NCI-H1105 (cell line): ENCODE data around the gene CRY1.
"Not testable (repeated sequence)": the region's sequence is repeated elsewhere in the genome, so short reads cannot be mapped to it uniquely, and the experiment has no call there.

Source experiments
- DNase-seq: peaks from one replicate; lab custom pipeline; 2025; lab: John Stamatoyannopoulos, UW

Gene CRY1

DNA sequence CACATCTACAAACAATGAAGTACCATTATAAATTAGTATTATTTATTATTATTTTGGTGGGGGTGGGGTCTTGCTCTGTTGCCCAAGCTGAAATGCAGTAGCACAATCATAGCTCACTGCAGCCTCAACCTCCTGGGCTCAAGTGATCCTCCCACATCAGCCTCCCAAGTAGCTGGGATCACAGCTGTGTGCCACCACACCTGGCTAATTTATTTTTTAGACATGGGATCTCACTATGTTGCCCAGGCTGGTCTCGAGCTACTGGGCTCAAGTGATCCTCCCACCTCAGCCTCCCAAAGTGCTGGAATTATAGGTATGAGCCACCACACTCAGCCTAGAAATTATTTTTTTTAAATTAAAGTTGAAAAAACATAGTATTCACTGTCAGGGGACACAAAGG is 15.0 kb upstream of the CRY1 start:
- not testable (repeated sequence) for DNase-seq

DNA sequence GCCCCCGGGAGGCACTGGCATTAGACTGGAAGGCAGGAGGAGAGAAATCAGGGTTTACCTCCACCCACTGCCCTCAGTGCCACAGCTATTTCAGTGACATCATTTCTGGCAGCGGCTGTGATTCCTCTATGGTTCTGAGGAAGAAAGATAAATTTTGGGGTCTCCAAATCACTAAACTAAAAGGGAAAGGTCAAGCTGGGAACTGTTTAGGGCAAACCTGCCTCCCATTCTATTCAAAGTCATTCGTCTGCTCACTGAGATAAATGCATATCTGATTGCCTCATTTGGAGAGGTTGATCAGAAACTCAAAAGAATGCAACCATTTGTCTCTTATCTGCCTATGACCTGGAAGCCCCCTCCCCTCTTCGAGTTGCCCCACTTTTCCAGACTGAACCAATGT is 14.0 kb upstream of the CRY1 start:
- DNase-seq: no peak

DNA sequence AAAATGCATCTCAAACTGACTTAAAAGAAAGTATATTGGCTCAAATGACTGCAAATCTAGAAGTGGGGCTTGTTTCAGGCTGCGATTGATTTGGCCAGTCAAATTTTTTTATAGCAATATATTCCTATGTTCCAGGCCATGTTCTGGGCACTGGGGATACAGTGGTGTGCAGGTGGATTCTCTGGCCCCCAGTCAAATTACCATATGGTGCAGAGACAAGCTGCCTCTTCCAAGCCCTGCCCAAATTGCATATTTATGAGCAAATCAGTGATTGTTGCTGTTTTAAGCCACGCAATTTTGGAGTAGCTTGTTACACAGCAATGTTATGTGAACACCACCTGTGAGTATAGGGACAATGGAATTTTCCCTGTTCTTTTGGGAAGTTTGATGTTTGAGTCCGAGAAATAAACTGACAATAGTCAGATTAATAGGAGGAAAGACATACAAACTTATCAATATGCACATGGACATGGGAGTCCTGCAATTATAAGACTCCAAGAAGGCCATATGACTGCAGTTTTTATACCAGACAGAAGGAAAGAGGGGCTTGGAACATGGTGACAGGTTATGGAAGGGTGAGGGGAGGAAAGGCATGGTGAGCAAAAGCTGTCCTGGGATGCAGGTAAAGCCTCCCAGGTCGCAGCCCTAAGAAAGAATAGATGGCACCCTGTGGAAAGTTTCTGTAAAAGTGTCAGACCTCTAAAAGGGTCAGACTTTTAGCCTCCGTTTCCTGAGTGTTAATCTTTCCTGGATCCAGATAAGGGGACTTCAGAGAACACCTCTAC is 13.1 kb upstream of the CRY1 start:
- DNase-seq: no peak

DNA sequence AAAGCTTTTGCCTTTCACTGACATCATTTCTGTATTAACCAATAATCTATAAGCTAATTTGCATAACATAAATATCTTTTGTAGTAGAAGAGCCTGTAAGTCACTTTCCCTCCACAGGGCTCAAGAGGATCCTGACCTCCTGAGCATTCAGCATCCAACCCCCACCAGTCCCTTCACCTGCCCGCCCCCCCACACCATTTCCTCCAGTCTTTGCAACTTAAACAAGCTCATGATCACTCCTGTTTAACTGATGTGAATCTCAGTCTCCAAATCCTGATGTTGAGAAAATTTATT is 12.0 kb upstream of the CRY1 start:
- no peak for DNase-seq

DNA sequence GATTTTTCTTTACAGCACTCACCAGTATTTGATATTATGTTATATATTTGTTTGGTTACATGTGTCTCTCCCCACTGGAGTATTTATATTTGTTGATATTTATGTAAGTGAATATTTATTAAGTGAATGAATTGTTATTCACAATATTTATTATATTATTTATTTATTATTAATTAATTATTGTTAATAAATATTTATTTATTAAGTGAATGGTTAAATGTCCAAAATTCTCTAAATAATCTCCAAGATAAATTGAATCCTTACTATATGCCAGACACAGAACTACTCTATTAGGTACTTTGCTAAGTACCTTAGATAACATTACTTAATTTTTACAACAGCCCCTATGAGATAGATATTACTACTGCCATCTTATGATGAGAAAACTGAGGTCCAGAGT is 10.2 kb upstream of the CRY1 start:
- DNase-seq: no peak

DNA sequence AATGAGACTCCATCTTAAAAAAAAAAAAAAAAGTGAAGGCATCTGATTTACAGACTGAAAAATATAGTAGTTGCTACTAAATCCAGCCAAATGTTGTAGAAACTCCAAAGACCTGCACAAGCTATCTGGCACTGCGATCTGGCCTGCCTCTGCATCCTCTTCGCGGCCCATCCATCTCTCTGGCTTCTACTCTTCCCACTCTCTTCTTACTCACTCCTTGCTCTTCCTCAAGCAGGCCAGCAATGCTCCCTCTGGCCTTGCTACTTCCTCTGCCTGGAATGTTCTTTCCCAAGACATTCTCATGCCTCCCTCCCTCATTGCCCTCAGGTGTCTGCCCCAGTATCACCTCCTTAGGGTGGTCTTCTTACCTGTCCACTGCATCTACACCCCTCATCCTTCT is 9.7 kb upstream of the CRY1 start:
- no peak for DNase-seq

DNA sequence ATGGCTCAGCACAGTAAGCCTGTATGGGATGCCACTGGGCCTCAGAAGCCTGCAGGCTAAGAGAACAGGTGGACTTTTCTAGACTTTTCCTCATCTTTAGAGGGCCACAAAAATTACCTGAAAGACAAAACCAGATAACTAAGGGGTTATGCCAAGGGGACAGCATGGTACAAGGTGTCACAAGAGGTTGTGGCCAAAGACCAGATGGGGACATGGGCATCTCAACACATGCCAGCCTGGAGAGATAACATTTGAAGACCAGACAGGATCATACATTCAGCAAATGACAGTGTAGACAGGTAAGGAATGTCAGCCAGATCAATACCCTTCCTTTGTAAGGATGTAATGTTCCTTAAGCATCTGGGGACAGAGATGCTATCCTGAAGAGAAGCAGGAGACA is 8.9 kb upstream of the CRY1 start:
- DNase-seq: no peak

DNA sequence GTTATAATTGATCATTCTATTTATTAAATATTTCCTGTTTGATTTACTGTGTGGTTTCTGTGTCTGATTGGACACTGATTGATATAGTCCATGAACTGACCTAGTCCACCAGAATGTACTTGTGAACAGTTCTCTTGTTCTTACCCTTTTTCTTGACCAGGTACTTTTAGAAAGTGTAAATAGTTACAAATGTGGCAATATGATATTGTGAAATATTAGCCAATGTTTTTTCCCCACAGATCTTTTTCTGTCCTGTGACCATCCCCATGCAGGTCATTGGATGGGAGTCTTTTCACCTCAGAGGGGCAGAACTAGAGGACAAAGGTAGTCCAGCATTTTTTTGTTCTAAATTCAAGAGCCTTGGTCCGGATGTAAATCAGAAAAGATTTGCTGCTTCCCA is 8.3 kb upstream of the CRY1 start:
- no peak for DNase-seq

DNA sequence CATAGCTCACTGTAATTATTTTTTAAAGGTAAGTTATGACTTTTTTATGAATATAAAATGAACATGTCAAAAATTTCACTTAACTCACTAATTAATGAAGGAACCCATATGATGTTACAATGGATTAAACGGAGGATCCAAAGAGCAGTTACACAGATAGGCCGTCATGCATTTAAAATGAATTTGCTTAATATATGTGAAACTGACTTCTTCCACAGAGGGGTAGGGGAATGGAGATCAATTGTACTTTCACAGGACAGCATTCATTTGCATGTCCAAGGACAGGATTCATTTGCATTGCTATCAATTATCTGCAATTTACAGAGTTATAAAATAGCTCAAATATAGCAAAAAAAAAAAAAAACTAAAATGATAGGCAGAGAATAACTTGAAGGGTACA is 6.6 kb upstream of the CRY1 start:
- DNase-seq: no peak

DNA sequence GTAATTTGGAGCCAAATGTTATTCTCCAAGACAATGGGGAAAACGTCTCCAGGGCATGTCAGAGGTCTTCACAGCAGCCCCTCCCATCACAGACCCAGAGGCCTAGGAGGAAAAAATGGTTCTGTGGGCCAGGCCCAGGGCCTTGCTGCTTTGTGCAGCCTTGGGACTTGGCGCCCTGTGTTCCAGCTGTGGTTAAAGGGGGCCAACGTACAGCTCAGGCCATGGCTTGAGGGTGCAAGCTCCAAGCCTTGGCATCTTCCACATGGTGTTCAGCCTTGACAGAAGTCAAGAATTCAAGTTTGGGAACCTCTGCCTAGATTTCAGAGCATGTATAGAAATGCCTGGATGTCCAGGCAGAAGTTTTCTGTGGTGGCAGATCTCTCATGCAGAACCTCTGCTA is 3.2 kb upstream of the CRY1 start:
- DNase-seq: no peak

DNA sequence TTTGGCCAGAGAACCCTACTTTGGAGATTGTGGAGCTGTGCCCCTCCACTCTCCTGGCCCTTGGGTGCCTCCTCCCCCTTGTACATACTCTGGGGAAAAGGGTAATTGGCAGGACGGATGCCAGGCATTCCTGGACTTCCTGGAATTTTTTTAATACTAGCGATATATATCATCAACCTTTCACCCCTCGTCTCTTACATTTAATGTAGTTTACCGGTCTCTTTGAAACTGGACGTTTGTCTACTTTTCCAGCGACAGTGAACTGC is 767 bp upstream of the CRY1 start:
- DNase-seq: no peak

DNA sequence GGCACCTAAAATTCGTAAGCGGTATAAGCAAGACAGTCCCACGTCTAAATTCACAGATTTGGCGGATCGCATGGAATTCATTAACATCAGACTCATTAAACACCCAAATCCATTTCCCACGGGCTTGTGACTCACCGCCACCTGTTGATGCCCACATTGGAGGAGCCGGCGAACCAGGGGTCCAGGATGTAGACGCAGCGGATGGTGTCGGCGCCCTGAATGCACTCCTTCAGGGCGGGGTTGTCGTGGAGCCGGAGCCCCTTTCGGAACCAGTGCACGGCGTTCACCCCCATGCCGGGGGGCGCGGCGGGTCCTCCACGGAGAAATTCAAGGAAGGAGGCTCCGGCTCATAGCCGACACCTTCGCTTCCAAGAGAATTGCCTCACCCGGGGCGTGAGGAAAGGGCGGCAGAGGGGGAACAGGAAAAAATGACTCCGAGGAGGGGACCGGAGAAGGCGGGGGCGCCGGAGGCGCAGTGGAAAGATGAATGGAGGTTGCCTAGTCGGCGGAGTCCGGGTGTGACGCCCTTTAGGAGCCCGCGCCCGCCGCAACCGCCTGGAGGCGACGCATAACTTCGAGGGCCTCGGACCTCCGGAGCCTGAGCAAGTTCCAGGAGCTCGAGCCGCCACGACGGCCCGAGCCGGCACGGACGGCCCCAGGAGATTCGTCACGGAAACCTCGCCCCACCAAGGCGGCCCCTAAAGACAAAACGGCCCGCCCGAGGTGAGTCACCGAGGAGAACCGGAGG is 506 bp downstream of the CRY1 start:
- peak; percentile 43 for DNase-seq

DNA sequence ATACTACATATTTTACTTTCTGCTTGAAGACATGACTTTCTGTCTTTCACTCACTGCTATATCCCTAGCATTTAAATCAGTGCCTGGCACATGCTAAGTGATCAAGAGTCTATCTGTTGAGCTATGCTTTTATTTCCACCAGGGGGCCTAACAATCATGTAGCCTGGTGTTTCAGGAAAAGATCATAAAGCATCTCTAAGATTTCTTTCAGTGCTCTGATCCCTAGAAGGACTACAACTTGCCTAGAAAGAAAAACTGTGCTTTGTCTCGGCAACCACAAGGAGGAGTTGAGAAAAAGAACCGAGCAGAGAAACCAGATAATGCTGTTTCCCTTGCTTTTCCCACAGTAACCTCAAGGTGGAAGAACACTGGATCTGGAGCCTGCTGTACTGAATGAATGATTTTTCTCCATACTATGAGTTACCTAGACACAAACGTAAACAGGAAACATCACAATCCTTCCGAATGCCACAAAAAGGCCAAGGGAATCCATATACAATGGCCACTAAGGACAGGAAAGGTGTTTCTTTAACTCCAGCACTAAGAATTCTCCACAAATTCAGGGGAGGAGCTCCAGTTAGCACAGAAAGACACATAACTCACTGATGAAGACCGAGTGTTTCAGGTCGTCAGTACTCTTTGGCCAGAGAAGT is 1.2 kb downstream of the CRY1 start:
- peak; percentile 74 for DNase-seq

DNA sequence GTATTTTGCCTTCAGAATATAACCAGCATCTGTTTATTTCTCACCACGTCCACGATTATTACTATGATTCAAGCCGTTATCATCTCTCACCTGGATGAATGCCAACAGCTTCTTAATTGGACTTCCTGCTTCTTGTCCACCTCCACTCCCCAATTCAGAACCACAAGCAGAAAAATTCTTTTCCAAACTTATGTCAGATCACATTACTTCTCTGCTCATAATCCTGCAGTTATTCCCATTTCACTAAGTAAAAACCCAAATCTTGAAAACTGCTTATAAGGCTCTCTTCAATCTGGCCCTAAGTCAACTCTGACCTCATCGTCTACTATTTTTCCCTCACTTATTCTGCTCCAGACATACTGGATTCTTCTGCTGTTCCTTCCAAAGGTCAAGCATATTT is 2.0 kb downstream of the CRY1 start:
- DNase-seq: peak; percentile 54

DNA sequence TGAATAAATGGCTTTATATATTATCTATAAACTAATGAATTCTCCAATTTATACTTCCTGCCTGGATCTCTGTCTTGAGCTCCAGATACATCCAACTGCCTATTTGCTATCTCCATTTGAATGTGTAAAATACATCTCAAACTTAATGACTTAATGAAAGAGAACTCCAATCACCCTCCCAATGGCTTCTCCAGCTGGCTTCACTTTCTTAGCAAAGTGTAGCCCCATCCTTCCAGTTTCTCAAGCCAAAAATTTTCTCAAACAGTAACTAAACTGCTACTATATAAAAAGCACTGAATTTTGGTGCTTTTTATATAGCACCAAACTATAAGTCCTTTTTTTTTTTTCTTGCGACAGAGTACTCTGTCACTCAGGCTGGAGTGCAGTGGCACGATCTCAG is 2.6 kb downstream of the CRY1 start:
- no peak for DNase-seq

DNA sequence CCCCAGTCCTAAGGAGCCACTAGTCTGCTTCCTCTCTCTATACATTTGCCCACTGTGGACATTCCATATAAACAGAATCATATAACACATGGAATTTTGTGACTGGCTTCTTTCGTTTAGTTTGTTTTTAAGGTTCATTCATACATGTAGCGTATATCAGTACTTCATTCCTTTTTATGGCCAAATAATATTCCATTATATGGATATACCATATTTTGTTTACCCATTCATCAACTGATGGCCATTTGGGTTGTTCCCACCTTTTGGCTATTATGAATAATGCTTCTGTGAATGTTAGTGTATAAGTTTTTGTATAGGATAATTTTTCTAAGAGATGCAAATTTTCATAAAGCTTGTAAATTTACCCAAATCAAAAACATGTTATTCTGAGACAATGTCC is 4.4 kb downstream of the CRY1 start:
- DNase-seq: no peak

DNA sequence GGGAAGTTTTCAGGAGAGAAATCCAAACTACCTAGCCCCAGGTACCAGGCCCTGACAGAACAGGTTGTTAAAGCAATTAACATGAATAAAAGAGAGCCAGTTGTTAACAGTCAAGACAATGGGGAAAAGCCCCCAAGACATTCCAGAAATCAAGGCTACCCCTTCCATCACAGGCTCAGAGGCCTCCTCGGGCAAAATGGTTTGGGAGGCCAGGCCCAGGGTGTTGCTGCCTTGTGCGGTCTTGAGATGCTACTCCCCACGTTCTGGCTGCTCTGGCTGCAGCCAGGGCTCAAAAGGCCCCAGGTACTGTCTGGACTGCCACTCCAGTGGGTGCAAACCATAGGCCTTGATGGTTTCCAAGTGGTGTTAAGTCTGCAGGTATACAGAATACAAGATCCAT is 7.0 kb downstream of the CRY1 start:
- DNase-seq: no peak

DNA sequence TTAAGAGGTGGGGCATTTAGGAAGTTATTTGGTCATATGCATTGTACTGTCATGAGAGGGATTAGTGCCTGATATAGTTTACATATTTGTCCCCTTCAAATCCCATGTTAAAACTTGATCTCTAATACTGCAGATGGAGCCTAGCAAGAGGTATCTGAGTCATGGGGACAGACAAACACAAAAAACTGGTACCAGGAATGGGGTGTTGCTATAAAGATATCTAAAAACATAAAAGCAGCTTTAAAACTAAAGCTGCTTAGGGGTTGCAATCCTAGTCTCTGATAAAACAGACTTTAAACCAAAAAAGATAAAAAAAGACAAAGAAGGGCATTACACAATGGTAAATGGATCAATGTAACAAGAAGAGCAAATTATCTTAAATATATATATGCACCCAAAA is 11.6 kb downstream of the CRY1 start:
- no peak for DNase-seq

DNA sequence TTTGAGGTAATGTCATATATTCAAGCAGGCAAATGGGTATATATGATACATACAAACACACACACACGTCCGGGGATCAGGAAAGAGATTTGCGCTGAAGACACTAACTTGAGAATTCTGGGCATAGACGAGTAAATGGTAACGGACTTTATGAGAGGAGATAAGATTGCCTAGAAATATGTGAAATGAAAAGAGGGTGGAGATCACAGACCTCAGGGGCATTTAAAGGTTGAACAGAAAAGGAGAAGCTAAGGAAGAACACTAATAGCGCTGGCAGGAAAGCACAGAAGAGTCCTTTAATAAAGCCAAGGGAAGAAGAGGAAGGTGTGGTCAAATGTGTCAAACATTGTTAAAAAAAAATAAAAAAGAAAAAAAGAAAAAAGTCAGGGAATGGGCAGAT is 13.1 kb downstream of the CRY1 start:
- no peak for DNase-seq

DNA sequence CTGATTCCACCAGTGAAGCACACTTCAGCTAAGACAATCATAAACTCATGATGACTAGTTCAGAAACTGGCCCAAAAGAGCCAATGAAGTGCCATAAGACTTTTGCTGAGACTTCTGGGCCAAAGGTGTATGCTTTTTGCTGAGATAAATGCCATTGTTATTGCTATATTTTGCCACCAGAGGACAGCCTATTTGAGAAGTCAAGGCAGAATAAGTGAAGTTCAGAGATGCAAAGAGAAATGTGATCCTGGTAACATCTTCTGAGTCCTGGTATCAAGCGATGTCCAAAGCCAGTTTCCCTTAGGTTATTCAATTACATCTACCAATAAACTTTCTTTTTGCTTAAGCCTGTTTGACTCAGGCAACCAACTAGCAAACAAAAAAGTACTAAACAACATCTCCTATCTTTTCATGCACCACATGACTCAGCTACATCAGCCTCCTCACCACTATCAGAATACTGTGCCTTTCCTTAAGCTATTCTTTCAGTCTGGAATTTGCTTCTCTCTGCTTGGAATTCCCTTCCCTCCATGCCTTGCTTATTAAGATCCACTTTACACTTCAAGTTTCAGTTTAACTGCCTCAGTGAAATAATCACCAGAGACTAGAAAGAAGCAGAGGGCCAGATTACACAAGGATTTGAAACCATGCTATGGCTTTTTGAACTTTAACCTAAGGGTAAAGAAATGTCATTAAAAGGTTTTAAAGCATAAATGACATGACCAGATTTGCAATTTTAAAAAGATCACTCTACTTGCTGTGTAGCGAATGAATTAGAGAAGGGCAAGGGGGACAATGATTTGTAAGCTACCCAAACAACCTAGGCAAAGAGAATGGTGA is 14.0 kb downstream of the CRY1 start:
- no peak for DNase-seq

DNA sequence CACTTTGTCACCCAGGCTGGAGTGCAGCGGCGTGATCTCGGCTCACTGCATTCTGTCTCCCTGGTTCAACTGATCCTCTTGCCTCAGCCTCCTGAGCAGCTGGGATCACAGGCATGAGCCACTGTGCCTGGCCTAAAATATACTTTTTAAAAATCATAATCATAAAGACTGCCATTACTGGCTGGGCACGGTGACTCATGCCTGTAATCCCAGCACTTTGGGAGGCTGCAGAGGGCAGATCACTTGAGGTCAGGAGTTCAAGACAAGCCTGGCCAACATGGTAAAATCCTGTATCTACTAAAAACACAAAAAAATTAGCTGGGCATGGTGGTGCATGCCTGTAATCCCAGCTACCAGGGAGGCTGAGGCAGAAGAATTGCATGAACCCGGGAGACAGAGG is 20.1 kb downstream of the CRY1 start:
- DNase-seq: not testable (repeated sequence)

DNA sequence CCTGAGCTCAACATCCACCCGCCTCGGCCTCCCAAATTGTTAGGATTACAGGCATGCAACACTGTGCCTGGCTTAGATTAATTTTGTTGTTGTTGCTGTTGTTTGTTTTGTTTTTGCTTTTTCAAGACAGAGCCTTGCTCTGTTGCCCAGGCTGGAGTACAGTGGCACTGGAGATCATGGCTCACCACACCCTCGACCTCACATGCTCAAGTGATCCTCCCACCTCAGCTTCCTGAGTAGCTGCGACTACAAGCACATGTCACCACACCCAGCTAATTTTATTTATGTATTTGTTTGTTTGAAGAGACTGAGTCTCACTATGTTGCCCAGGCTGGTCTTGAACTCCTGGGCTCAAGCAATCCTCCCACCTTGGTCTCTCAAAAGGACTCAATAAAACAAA is 26.7 kb downstream of the CRY1 start:
- no peak for DNase-seq

DNA sequence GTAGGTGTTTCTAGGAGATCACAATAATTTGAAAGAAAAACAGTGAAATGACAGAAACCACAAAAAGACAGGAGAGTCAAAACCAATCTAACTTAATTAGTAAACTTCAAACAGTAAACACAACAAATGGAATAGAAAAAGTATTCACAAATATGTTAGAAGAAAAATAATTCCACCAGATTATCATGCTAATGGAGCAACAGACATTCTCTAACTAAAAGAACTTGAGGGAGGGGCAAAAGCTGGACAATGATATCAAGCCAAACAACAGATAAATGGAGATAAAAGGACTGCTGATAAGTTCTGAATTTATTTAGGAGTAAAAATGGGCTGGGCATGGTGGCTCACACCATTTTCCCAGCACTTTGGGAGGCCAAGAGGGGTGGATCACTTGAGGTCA is 28.7 kb downstream of the CRY1 start:
- DNase-seq: no peak
